GM12878 (cell line): ENCODE measurements around the gene IRF2BPL. TPM values are rescaled to one million over a fixed set of nuclear protein-coding genes. Genes with fewer than 3 reads are reported as not detected.

ENCODE experiments used
- ATF7 ChIP-seq: fragments of 450-650 bp; IDR thresholded peaks from 2 replicates; pipeline ENCODE4 v1.6.1; 2016; ENCODE audit warnings: low read depth, mild to moderate bottlenecking
- BCL11A ChIP-seq: IDR thresholded peaks from 2 replicates; pipeline ENCODE4 v1.6.1; 2011; ENCODE audit warnings: low read depth, low read length
- CHD1 ChIP-seq: IDR thresholded peaks from 2 replicates; pipeline ENCODE4 v1.6.1; 2012; ENCODE audit warnings: low read depth, low read length, improper control_type of control experiment
- CREM ChIP-seq: IDR thresholded peaks from 2 replicates; pipeline ENCODE4 v1.6.1; 2014; ENCODE audit warnings: antibody characterized with exemption, low read depth
- ELK1 ChIP-seq: IDR thresholded peaks from 2 replicates; pipeline ENCODE4 v1.6.1; 2012; ENCODE audit warnings: low read depth, low read length, improper control_type of control experiment
- ESRRA ChIP-seq: IDR thresholded peaks from 2 replicates; pipeline ENCODE4 v1.6.1; 2012; ENCODE audit warnings: mild to moderate bottlenecking, low read length, improper control_type of control experiment
- GATAD2B ChIP-seq: fragments of 450-650 bp; conservative IDR thresholded peaks from 2 replicates; pipeline ENCODE4 v1.6.1; 2017; ENCODE audit warnings: low read depth, mild to moderate bottlenecking, moderate library complexity
- IKZF1 ChIP-seq: fragments of 450-650 bp; conservative IDR thresholded peaks from 2 replicates; pipeline ENCODE4 v1.6.1; 2017; ENCODE audit warnings: antibody characterized with exemption, mild to moderate bottlenecking
- IKZF2 ChIP-seq, 2 experiments: fragments of 450-650 bp; IDR thresholded peaks; 2 replicates each; pipeline ENCODE4 v1.6.1; 2017; ENCODE audit warnings: mild to moderate bottlenecking in 2 of 2, moderate library complexity in 2 of 2
- JUNB ChIP-seq: IDR thresholded peaks from 2 replicates; pipeline ENCODE4 v1.6.1; 2016; ENCODE audit warnings: antibody characterized with exemption, mild to moderate bottlenecking
- LARP7 ChIP-seq: fragments of 450-650 bp; IDR thresholded peaks from 2 replicates; pipeline ENCODE4 v1.6.1; 2017; ENCODE audit warnings: mild to moderate bottlenecking
- NBN ChIP-seq: fragments of 450-650 bp; IDR thresholded peaks from 2 replicates; pipeline ENCODE4 v1.6.1; 2016
- PAX5 ChIP-seq: IDR thresholded peaks from 2 replicates; pipeline ENCODE4 v1.6.1; 2011; ENCODE audit warnings: low read depth, low read length, borderline replicate concordance
- POLR2AphosphoS2 ChIP-seq: IDR thresholded peaks from 2 replicates; pipeline ENCODE4 v1.6.1; 2011; ENCODE audit warnings: low read depth, mild to moderate bottlenecking, low read length, improper control_type of control experiment, moderate library complexity
- POU2F2 ChIP-seq: IDR thresholded peaks from 3 replicates; pipeline ENCODE4 v1.6.1; 2011; ENCODE audit warnings: low read depth, mild to moderate bottlenecking, low read length, borderline replicate concordance
- SMARCA5 ChIP-seq: fragments of 450-650 bp; IDR thresholded peaks from 2 replicates; pipeline ENCODE4 v1.6.1; 2017; ENCODE audit warnings: mild to moderate bottlenecking
- TCF12 ChIP-seq: IDR thresholded peaks from 2 replicates; pipeline ENCODE4 v1.6.1; 2011; ENCODE audit warnings: low read depth, mild to moderate bottlenecking, low read length
- USF1 ChIP-seq: IDR thresholded peaks from 2 replicates; pipeline ENCODE4 v1.6.1; 2011; ENCODE audit warnings: borderline replicate concordance, low read depth, mild to moderate bottlenecking, moderate library complexity, mixed read lengths, low read length; ENCODE audit not compliant: insufficient read depth; ENCODE audit errors: extremely low read length
- ZNF217 ChIP-seq: fragments of 450-650 bp; IDR thresholded peaks from 2 replicates; pipeline ENCODE4 v1.6.1; 2017; ENCODE audit warnings: antibody characterized with exemption, mild to moderate bottlenecking
- ZNF24 ChIP-seq: fragments of 450-650 bp; IDR thresholded peaks from 2 replicates; pipeline ENCODE4 v1.6.1; 2017; ENCODE audit warnings: antibody characterized with exemption, mild to moderate bottlenecking
- ZNF687 ChIP-seq: fragments of 450-650 bp; IDR thresholded peaks from 2 replicates; pipeline ENCODE4 v1.6.1; 2017; ENCODE audit warnings: mild to moderate bottlenecking, moderate library complexity
- ZSCAN29 ChIP-seq: fragments of 450-650 bp; IDR thresholded peaks from 2 replicates; pipeline ENCODE4 v1.6.1; 2017; ENCODE audit warnings: mild to moderate bottlenecking, moderate library complexity
- ZZZ3 ChIP-seq: IDR thresholded peaks from 2 replicates; pipeline ENCODE4 v1.6.1; 2011; ENCODE audit warnings: low read depth; ENCODE audit not compliant: control insufficient read depth, insufficient read length
- polyA plus RNA-seq, 11 experiments: library from polyadenylated mRNA; depleted of rRNA in 4 of 11; unstranded in 6 of 11; stranded (reverse) in 5 of 11; fragments of >200 nt; fragmentation: Nextera tagmentation in 4 of 11; fragmentation: Illumina TruSeq in 1 of 11; extraction: Ambion mirVana in 4 of 11; extraction: Trizol in 1 of 11; gene quantifications; 1 replicate in 1 of 11; 2 replicates in 10 of 11; pipeline versions ENCODE4 v1.2.1 to v1.2.3, GENCODE V29; 2011 to 2016; ENCODE audit warnings: inconsistent platforms in 2 of 11, missing spikeins in 2 of 11, low read depth in 1 of 11
- total RNA-seq, 4 experiments: library from RNA; depleted of rRNA in 3 of 4; stranded (reverse); fragments of >200 nt in 3 of 4; fragmentation: Illumina TruSeq in 1 of 4; extraction: Trizol in 1 of 4; gene quantifications; 2 replicates each; pipeline versions ENCODE4 v1.2.1 to v1.2.3, GENCODE V29; 2013 to 2021
- TF ChIP-seq, protein P1 (sequence below): fragments of 450-650 bp; IDR thresholded peaks from 2 replicates; pipeline ENCODE4 v1.6.1; 2016; ENCODE audit warnings: mild to moderate bottlenecking

IRF2BPL gene
- total and polyA plus RNA-seq, 10 of the 15 experiments (the other 5 are each of a cell fraction or from before 2014, with no cell fraction given) = 1.2 to 34.5 (median 3.1) TPM

GRCh38 chr14:77032844-77033621 lies 4.5 kb upstream of the IRF2BPL start (continued):
- TF ChIP-seq ESRRA = no peak
- TF ChIP-seq, protein P1, sequence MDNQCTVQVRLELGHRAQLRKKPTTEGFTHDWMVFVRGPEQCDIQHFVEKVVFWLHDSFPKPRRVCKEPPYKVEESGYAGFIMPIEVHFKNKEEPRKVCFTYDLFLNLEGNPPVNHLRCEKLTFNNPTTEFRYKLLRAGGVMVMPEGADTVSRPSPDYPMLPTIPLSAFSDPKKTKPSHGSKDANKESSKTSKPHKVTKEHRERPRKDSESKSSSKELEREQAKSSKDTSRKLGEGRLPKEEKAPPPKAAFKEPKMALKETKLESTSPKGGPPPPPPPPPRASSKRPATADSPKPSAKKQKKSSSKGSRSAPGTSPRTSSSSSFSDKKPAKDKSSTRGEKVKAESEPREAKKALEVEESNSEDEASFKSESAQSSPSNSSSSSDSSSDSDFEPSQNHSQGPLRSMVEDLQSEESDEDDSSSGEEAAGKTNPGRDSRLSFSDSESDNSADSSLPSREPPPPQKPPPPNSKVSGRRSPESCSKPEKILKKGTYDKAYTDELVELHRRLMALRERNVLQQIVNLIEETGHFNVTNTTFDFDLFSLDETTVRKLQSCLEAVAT = peak; percentile 31
- TF ChIP-seq PAX5 = peak; percentile 84; the same call in 1 of the 2 replicates
- no peak for TF ChIP-seq JUNB
- TF ChIP-seq ZNF217 = no peak
- TF ChIP-seq ELK1 = peak; percentile 42; the same call in 1 of the 2 replicates
- peak; percentile 26; the same call in 1 of the 2 replicates for TF ChIP-seq BCL11A
- no peak; the same call in 1 of the 2 replicates for TF ChIP-seq GATAD2B
- TF ChIP-seq ZNF687 = peak; percentile 70
- peak; percentile 44 for TF ChIP-seq ATF7
- no peak; the same call in 1 of the 2 replicates for TF ChIP-seq SMARCA5
- TF ChIP-seq CREM = 0 out of 2 replicates have a peak, but pooled peaks have one; percentile 10
- peak in 1 of 2 experiments; percentile 60; a peak in 3 of 4 replicates for TF ChIP-seq IKZF2 (IDR thresholded peaks at IDR 0.05)
- no peak for TF ChIP-seq IKZF1
- no peak for TF ChIP-seq NBN
- TF ChIP-seq CHD1 = no peak
- no peak for TF ChIP-seq ZZZ3
- TF ChIP-seq TCF12 = no peak
- TF ChIP-seq USF1 = no peak
- 0 out of 3 replicates have a peak, but pooled peaks have one; percentile 41 for TF ChIP-seq POU2F2
- TF ChIP-seq LARP7 = no peak; the same call in 1 of the 2 replicates
- TF ChIP-seq ZNF24 = no peak
- peak; percentile 57; the same call in 1 of the 2 replicates for TF ChIP-seq POLR2AphosphoS2
- TF ChIP-seq ZSCAN29 = no peak
